ENCODE measurements around the gene KMT2C. TPM values are rescaled to one million over a fixed set of nuclear protein-coding genes. Genes with fewer than 3 reads are reported as not detected.
A peak's percentile ranks its signal among the peaks of the same experiment; 100 is the strongest.
"Not testable (repeated sequence)": the region's sequence is repeated elsewhere in the genome, so short reads cannot be mapped to it uniquely, and the experiment has no call there.

The KMT2C gene
- total RNA-seq, 3 donors from 2014 or later, result 79.6 to 121 (median 102) TPM

DNA sequence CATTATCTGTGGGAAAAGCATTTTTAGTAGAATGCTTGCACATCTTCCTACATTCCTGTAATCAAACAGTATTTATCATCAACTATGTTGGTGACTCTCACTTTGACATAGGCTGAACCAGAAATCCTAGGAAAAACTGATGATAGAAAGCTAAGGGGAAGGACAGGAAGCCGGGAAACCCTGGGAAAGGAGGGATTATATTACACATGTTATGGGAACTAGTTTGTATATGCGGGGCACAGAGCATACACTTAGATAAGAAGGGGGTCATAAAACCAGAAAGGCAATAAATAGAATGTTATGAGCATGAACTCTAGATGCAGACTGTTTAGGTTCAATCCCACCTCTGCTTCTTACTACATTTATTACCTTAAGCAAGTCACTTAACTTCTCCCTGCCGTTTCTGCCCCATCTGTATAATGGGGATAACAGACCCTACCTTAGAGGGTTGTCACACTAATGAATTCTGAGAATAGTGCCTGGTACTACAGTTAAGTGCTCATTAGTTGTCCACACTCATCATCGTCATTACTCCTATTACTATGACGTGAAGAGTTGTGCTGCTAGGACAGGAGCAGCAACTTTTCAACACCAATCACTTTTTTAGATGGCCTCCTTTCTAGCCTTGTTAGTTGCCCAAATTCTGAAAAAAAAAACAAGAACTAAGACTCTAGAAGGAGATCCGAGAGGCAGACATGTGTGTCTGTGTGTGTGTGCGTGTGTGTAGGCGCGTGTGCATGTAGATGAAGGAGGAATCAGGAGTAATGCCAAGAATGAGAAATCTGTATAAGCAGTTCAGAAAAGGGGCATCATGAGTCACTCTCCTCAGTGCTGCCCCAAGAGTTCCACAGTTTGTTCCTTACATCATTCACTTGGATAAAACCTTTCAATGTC lies 52.2 kb downstream of the KMT2C start:
- Histone ChIP-seq H3K4me3 (no peak overlapping the region), H3K36me3 (ENCODE audit: low read depth) (no peaks in the 10 kb centered on the region), H3K9me3 (peaks cover 10% of the 10 kb centered on the region), H3K4me1 (ENCODE audit: low read depth) (peaks cover 9% of the 10 kb centered on the region)
- TF ChIP-seq, protein P1, sequence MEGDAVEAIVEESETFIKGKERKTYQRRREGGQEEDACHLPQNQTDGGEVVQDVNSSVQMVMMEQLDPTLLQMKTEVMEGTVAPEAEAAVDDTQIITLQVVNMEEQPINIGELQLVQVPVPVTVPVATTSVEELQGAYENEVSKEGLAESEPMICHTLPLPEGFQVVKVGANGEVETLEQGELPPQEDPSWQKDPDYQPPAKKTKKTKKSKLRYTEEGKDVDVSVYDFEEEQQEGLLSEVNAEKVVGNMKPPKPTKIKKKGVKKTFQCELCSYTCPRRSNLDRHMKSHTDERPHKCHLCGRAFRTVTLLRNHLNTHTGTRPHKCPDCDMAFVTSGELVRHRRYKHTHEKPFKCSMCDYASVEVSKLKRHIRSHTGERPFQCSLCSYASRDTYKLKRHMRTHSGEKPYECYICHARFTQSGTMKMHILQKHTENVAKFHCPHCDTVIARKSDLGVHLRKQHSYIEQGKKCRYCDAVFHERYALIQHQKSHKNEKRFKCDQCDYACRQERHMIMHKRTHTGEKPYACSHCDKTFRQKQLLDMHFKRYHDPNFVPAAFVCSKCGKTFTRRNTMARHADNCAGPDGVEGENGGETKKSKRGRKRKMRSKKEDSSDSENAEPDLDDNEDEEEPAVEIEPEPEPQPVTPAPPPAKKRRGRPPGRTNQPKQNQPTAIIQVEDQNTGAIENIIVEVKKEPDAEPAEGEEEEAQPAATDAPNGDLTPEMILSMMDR (IDR thresholded peaks at IDR 0.05), result no peak
- ATAC-seq (peak; percentile 53), DNase-seq (no peak)
- intact Hi-C loops (cut with DNase I, micrococcal nuclease), result no loop called here

GRCh38 chr7:152382244-152382643 lies 53.6 kb downstream of the KMT2C start:
- H3K9me3 ChIP-seq, result peaks cover 12% of the 10 kb centered on the region
- no peak overlapping the region for H3K4me3 ChIP-seq
- H3K36me3 ChIP-seq (ENCODE audit: low read depth), result no peaks in the 10 kb centered on the region
- TF ChIP-seq, protein P1 (IDR thresholded peaks at IDR 0.05), result no peak
- intact Hi-C loops (cut with DNase I, micrococcal nuclease), result no loop called here
- peaks cover 9% of the 10 kb centered on the region for H3K4me1 ChIP-seq (ENCODE audit: low read depth)
- DNase-seq (no peak), ATAC-seq (no peak)

- ATAC-seq; intact Hi-C loops (cut with DNase I, micrococcal nuclease); H3K36me3 ChIP-seq (ENCODE audit: low read depth); H3K4me3 ChIP-seq; DNase-seq; H3K4me1 ChIP-seq (ENCODE audit: low read depth): not testable (repeated sequence)
- peaks cover 18% of the 10 kb centered on the region for H3K9me3 ChIP-seq
Measured at GRCh38 chr7:152380931-152381578, 54.7 kb downstream of the KMT2C start.

DNA sequence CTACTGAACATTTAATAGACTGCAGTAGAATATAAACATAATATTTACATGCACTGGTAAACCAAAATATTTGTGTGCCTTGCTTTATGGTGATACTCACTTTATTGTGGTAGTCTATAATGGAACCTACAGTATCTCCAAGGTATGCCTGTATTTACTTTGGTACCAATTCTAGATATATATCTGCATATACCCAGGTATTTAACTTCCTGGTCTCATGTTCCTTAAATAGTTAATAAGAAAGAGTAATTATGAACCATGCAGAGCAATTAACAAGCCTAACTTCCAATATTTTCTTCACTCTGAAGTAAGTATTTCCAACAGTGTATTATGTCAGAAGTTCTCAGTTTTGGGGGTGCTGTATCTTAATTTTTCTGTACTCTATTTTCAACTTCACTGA lies 57.3 kb downstream of the KMT2C start:
- peaks cover 15% of the 10 kb centered on the region for H3K9me3 ChIP-seq
- H3K36me3 ChIP-seq (ENCODE audit: low read depth); H3K4me1 ChIP-seq (ENCODE audit: low read depth); H3K4me3 ChIP-seq; ATAC-seq; intact Hi-C loops (cut with DNase I, micrococcal nuclease); DNase-seq: not testable (repeated sequence)

- H3K4me3 ChIP-seq; DNase-seq; intact Hi-C loops (cut with DNase I, micrococcal nuclease); H3K36me3 ChIP-seq (ENCODE audit: low read depth); H3K4me1 ChIP-seq (ENCODE audit: low read depth); ATAC-seq: not testable (repeated sequence)
- H3K9me3 ChIP-seq, result peaks cover 15% of the 10 kb centered on the region
Measured at GRCh38 chr7:152376716-152377484, 58.9 kb downstream of the KMT2C start.

DNA sequence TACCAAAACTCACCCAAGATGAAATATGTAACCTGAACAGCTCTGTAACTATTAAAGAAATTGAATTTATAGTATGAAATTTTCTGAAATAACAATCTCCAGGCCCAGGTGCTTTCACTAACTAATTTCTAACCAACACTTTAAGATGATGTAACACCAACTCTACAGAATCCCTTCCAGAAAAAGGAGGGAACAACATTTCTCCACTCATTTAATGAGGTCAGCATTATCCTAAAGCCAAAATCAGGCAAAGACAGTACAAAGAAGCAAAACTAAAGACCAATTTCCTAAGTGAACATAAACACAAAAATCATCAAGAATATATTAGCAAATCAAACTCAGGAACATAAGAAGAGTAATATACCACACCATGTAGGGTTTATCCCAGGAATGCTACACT lies 65.5 kb downstream of the KMT2C start:
- TF ChIP-seq, protein P1 (IDR thresholded peaks at IDR 0.05), result no peak
- no peak for DNase-seq
- no peak for ATAC-seq
- Histone ChIP-seq H3K9me3 (no peaks in the 10 kb centered on the region), H3K4me3 (no peak overlapping the region), H3K36me3 (ENCODE audit: low read depth) (no peaks in the 10 kb centered on the region), H3K4me1 (ENCODE audit: low read depth) (peaks cover 4% of the 10 kb centered on the region)
- intact Hi-C loops (cut with DNase I, micrococcal nuclease), result no loop called here

Data from mucosa of descending colon (tissue), 3 donors.